ENCODE measurements around the gene POLD3. TPM values are rescaled to one million over a fixed set of nuclear protein-coding genes. Genes with fewer than 3 reads are reported as not detected.

The POLD3 gene
- total RNA-seq, 2 experiments from 2014 or later: 4.6 to 5.2 TPM

DNA sequence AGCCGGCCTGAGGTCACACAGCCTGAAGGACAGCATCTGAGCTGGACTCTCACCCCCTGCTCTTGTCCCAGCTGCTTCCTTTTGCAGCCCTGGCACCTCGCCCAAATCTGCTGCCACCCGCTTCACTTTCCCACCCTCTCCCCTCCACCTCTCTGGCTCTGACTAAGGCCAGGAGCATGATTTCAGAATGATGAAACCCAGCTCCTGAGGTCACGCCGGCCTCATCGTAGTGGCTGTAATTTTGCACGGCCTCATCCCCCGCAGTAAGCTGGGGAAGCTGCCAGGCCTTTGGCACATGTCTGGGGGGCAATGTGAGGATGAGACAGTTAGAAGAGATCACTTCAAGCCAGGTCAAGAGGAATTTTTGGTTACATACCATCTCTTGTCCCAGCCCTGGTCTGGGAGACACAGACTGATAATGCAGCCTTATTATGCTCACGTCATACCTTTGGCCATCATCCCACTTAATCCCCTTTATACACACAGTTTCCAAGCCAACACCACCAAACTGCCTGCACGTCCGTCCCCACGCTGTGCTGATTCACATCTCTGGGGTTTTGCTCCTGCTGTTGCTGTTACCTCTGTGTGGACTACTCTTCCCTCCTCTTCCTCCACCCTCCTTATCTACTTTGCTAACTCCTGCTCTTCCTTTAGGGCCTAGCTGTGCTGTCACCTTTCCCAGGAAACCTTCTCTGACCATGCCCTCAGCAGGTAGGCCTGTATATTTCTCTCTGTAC lies 80.7 kb downstream of the POLD3 start:
- no peaks in the 10 kb centered on the region for H3K27me3 Mint-ChIP-seq
- intact Hi-C loops (cut with DNase I, micrococcal nuclease): no loop called here
- no peak overlapping the region for H3K27ac ChIP-seq (ENCODE audit: low read depth in 1 of 2, low read length in 2 of 2)
- H3K36me3 Mint-ChIP-seq (ENCODE audit: low read depth): no peaks in the 10 kb centered on the region
- ATAC-seq (ENCODE audit: poor library complexity): no peak
- ChIA-PET CTCF (no interaction called here), POLR2A (no interaction called here)
- no peaks in the 10 kb centered on the region for H3K9me3 ChIP-seq (ENCODE audit: control insufficient read depth in 1 of 2, insufficient read depth in 1 of 2, low read length in 2 of 2)
- no peak overlapping the region for H3K4me3 ChIP-seq (ENCODE audit: low read length)
- H3K9me3 Mint-ChIP-seq: no peaks in the 10 kb centered on the region
- TF ChIP-seq, protein P1, sequence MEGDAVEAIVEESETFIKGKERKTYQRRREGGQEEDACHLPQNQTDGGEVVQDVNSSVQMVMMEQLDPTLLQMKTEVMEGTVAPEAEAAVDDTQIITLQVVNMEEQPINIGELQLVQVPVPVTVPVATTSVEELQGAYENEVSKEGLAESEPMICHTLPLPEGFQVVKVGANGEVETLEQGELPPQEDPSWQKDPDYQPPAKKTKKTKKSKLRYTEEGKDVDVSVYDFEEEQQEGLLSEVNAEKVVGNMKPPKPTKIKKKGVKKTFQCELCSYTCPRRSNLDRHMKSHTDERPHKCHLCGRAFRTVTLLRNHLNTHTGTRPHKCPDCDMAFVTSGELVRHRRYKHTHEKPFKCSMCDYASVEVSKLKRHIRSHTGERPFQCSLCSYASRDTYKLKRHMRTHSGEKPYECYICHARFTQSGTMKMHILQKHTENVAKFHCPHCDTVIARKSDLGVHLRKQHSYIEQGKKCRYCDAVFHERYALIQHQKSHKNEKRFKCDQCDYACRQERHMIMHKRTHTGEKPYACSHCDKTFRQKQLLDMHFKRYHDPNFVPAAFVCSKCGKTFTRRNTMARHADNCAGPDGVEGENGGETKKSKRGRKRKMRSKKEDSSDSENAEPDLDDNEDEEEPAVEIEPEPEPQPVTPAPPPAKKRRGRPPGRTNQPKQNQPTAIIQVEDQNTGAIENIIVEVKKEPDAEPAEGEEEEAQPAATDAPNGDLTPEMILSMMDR (IDR thresholded peaks at IDR 0.05): no peak
- no peak overlapping the region for H3K27ac Mint-ChIP-seq
- no peaks in the 10 kb centered on the region for H3K4me1 Mint-ChIP-seq (ENCODE audit: low read depth)
- H3K4me1 ChIP-seq (ENCODE audit: insufficient read depth, low read length): no peaks in the 10 kb centered on the region
- no peak for DNase-seq
- H3K27me3 ChIP-seq (ENCODE audit: control insufficient read depth in 1 of 2, insufficient read depth in 2 of 2, low read length in 2 of 2): no peaks in the 10 kb centered on the region
- no peak overlapping the region for H3K4me3 Mint-ChIP-seq
- H3K36me3 ChIP-seq (ENCODE audit: insufficient read depth, low read length): no peaks in the 10 kb centered on the region

DNA sequence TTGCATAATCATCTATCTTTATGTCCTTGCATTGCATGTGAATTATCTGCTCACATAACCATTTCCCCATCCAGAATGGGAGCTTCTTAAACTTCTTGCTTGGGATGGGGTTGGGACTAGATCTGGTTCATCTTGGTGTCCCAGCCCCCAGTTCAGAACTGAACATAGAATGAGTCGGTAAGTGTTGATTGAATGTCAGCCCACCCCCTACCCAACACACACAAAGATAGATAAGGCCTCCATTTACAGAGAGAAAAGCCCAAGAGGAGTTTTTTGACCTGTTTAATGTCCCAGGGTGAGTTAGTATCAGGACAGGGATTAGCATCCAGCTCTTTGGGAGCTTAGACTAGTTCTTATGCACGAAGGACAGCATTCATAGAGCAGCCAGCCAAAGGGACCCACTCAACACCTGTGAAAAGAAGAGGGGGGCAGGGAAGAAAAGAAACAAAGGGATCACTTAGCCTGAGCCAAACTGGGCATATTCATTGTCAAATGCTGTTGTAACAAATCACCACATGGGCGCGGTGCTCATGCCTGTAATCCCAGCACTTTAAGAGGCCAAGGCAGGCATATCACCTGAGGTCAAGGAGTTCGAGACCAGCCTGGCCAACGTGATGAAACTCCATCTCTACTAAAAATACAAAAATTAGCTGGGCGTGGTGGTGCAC lies 81.4 kb downstream of the POLD3 start:
- Histone ChIP-seq H3K27me3 (ENCODE audit: control insufficient read depth in 1 of 2, insufficient read depth in 2 of 2, low read length in 2 of 2) (no peaks in the 10 kb centered on the region), H3K36me3 (ENCODE audit: insufficient read depth, low read length) (no peaks in the 10 kb centered on the region), H3K4me1 (ENCODE audit: insufficient read depth, low read length) (no peaks in the 10 kb centered on the region), H3K9me3 (ENCODE audit: control insufficient read depth in 1 of 2, insufficient read depth in 1 of 2, low read length in 2 of 2) (no peaks in the 10 kb centered on the region), H3K4me3 (ENCODE audit: low read length) (no peak overlapping the region), H3K27ac (ENCODE audit: low read depth in 1 of 2, low read length in 2 of 2) (no peak overlapping the region)
- Mint-ChIP-seq H3K4me1 (ENCODE audit: low read depth) (no peaks in the 10 kb centered on the region), H3K36me3 (ENCODE audit: low read depth) (no peaks in the 10 kb centered on the region), H3K27me3 (no peaks in the 10 kb centered on the region), H3K4me3 (no peak overlapping the region), H3K27ac (no peak overlapping the region), H3K9me3 (no peaks in the 10 kb centered on the region)
- ChIA-PET POLR2A (no interaction called here), CTCF (no interaction called here)
- ATAC-seq (ENCODE audit: poor library complexity) (no peak), DNase-seq (no peak)
- TF ChIP-seq, protein P1 (IDR thresholded peaks at IDR 0.05): no peak
- intact Hi-C loops (cut with DNase I, micrococcal nuclease): no loop called here

DNA sequence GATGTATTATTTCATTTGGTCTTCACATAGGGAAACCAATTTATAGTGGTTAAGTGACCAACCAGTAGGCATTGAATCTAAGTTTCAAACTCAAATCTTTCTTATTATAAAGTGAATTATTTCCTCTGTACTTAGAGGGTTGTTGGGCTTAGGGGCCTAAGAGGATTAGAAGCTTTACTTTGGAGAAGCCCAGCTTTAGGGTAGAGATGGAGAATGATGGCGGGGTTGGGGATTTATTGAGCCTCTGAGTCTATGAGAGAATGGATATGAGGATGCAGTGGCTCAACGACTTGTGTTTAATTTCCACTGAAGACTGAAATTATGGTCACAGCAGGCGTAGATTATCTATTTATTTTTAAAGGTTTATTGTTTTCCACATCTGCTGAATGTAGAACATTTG lies 83.4 kb downstream of the POLD3 start:
- Mint-ChIP-seq H3K27ac (no peak overlapping the region), H3K4me3 (no peak overlapping the region), H3K4me1 (ENCODE audit: low read depth) (no peaks in the 10 kb centered on the region), H3K36me3 (ENCODE audit: low read depth) (no peaks in the 10 kb centered on the region), H3K9me3 (no peaks in the 10 kb centered on the region), H3K27me3 (peaks cover 5% of the 10 kb centered on the region)
- H3K9me3 ChIP-seq (ENCODE audit: control insufficient read depth in 1 of 2, insufficient read depth in 1 of 2, low read length in 2 of 2): no peaks in the 10 kb centered on the region
- H3K4me3 ChIP-seq (ENCODE audit: low read length): no peak overlapping the region
- H3K36me3 ChIP-seq (ENCODE audit: insufficient read depth, low read length): no peaks in the 10 kb centered on the region
- ChIA-PET CTCF (no interaction called here), POLR2A (no interaction called here)
- intact Hi-C loops (cut with DNase I, micrococcal nuclease): no loop called here
- no peaks in the 10 kb centered on the region for H3K27me3 ChIP-seq (ENCODE audit: control insufficient read depth in 1 of 2, insufficient read depth in 2 of 2, low read length in 2 of 2)
- DNase-seq (no peak), ATAC-seq (ENCODE audit: poor library complexity) (no peak)
- H3K27ac ChIP-seq (ENCODE audit: low read depth in 1 of 2, low read length in 2 of 2): no peak overlapping the region
- TF ChIP-seq, protein P1 (IDR thresholded peaks at IDR 0.05): no peak
- no peaks in the 10 kb centered on the region for H3K4me1 ChIP-seq (ENCODE audit: insufficient read depth, low read length)
